ENCODE data around the gene MTMR2.

Gene MTMR2

DNA sequence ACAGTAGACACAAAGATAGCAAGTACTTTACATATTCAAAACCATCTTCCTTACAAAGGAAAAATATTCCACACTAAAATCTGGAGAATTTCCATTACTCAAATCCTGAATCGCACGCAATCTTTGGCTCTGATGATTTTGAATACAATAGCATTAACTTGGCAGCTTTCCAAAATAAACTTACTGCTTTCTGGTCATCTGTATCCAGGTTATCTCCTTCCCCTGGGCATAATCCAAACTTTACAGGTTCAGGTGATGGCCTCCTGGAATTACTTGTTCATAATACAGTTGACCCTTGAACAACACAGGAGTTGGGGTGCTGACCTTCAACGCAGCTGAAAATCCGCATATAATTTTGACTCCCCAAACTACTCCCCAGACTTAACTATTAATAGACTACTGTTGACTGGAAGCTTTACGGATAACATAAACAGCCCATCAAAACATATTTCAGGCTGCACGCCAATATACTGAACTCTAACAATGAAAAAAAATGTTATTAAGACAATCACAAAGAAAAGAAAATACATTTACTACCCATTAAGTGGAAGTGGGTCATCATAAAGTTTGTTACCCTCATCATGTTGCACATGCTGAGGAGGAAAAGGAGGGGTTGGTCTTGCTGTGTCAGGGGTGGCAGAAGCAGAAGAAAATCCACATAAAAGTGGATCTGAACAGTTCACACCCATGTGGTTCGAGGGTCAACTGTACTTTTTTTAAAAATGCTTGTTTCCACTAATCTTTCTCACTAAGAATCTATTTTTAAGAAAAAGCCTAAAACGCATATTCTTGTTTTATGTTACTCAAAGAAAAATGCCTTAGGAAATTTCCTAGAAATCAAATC, 6.5 kb downstream of the MTMR2 start:
- DNase-seq, result no peak

DNA sequence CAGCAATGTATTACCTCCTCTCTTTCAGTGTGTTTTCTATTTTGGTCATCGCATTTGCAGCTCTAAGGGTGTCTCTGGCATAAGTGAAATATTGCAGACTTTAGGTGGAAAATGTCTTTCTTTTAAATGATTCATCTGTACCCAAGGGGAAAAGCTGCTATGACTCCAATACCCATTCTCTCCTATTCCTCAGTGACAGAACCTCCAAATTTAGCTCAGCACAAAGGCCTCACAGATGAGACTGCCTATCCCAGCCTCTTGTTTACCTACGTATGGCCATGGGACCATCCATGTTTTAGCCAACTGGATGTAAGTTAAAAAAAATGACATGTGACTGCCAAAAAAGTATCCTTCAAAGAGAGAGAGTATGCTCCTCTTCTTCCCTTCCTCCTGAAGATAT, 7.9 kb downstream of the MTMR2 start:
- DNase-seq, result no peak

DNA sequence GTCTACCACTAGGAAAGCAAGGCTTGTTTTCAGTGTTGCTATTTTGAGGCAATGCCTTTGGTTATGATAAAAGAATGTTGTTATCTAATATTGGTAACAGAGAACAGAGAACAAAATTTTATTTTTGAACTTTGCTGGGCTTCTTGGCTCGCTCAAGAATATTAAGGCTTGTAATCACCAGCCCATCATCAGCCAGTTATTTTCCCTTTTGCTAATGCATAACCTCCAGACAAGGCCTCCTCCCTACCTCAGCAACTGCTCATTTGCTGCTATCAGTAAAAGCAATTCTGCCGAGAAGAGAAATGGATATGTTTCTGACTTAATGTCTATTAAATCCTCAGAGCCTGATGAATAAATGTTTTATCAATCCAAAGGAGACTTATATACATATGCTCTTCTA, 8.9 kb downstream of the MTMR2 start:
- DNase-seq, result no peak

DNA sequence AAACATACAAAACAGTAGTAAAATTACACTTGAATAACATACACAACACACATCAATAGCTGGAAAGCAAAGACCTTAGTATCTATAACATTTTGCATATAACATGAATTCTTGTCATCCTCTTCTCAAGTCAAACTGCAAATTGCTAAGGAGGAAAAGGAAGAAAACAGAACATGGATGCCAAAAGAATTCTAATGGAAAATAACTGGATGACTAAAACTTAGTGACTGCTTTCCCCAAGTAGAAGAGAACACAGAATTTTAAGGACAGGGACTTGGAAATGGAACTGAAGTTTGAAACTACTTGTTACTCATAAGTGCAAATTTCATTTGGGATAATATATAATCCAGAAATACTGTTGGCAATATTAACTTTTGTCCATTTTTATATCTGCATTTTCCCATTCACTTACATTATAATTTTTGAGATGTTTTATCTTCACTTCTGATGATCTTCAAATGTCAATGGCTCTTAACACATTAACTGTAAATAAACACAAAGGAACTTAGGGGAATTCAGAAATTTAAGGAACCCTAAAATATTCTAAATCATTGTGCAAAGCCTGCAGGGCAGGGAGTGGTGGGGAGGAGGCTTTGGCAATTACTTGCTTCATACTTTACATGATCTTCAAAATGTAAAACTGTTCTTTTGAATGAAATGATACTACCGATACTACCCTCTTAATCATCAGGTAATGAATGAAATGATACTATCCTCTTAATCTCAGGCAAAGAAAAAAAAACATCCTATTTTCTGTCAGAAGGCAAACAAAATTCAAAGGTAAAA, 9.9 kb downstream of the MTMR2 start:
- no peak for DNase-seq

DNA sequence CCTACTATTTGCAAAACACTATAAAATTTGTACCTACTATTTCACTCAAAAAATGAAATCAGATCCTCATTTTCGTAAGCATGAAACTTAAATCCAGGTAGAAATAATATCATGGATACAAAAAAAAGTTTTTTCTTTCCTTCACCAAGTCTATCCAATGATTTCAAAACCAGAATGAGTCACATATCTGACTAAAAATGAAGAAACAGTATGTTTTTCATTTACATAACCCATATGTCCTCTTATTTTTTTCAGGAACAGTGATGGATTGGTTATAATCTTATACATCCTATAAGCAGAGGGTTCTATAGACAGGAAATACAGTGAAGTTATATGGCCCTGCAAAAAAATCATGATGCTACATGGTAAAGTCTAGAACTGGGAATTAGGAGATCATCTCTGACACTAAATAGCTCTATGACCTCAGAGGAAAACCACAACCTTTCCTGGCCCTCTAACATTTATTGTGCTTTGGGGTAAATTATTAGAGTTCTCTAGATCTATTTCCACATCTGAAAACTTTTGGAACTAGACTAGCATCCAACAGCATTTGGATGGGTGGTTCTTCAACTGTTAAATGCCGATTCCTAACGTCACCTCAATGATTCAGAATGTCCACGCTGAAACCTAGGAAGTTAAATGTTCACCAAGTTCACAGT, 10.9 kb downstream of the MTMR2 start:
- DNase-seq, result no peak

DNA sequence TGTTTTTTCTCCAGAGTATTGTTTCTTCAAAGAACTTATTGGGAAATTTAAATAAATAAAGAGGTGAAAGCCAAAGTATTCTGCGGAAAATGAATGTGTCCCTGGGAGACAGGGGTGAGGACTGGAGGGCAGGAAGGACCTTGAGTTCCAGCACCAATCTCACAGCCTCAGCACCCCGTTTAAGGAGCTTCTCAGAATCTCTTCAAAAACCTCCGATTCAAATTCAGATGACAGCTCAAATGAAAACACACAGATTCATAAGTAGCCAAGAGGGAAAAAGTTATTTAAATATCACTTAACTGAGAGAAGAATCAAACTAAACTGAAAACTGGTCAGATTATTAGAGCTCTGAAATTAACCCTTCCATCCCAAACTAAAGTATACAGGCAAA, 12.5 kb downstream of the MTMR2 start:
- DNase-seq, result no peak

DNA sequence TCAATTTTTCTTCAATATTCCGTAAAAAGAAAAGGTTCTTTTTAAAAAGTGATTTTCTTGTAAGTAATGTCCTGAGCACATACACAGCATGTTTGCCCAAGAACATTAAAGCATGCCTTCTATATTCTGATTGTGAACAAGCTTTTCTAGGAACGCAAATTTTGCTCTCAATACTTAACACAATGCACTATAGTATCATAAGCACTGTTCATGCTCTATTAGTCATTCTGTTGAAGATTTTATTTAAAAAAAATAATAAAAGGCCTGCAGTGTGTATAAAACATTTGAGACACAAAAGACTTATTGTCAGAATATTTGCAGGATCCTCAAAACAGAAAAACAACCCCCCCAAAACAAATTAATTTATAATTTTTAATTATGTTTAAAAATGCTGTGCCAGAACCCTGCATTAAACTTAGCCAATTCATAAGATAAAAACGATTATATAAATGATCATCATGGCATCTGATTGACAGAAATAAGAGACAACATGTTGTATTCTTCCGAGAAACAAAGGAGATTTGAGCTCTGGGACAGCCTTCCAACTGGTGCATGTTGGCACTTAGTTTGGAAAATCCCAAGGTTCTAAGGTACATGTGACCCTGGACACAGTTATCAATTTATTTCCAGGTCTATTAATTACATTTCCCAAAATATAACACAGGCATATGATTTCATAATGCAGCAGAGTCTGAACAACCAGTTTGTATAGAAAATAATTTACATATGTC, 13.1 kb downstream of the MTMR2 start:
- no peak for DNase-seq

DNA sequence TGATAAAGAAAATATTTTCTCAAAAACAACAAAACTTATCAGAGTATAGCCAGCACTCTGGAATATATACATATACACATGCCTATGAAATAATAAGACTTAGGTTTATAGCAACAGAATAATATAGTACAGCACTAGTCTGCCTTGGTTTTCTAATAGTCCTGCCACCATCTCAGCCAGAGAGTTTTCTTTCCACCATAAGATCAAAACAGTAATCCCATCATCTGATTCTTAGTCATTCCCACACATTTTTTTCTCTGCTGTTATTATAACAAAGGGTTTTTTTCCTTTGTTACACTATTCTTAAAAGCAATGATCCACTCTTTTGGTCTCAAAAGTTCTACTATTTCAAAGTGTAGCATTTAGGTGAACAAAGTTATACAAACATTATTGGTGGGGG, 15.1 kb downstream of the MTMR2 start:
- no peak for DNase-seq

DNA sequence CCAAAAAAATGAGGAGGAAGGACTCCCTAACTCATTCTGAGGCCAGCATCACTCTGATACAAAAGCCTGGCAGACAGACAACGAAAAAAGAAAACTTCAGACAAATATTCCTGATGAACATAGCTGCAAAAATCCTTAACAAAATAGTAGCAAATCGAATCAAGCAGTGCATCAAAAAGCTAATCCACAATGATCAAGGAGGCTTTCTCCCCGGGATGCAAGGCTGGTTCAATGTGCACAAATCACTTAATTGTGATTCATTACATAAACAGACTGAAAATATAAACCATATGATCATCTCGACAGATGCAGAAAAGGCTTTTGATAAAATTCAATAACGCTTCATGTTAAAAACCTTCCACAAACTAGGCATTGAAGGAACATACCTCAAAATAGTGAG, 16.4 kb downstream of the MTMR2 start:
- no peak for DNase-seq

DNA sequence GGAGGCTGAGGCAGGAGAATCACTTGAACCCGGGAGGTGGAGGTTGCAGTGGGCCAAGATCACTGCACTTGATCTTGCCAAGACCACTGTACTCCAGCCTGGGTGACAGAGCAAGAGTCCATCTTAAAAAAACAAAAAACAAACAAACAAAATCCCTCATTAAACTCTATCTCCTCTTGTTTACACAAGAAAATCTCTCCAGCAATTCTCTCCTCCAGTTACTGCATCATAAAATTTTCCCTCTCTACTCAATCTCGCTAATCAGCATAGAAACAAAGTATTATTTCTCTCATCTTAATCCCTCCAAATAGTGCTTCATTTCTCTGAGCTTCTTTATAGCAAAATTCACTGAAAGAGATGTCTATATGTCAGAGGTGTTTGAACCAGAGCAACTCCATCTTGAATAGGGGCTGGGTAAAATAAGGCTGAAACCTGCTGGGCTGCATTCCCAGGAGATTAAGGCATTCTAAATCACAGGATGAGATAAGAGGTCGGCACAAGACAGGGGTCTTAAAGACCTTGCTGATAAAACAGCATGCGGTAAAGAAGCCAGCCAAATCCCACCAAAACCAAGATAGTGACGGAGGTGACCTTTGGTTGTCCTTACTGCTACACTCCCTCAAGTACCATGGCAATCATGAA, 19.8 kb downstream of the MTMR2 start:
- DNase-seq, result no peak

DNA sequence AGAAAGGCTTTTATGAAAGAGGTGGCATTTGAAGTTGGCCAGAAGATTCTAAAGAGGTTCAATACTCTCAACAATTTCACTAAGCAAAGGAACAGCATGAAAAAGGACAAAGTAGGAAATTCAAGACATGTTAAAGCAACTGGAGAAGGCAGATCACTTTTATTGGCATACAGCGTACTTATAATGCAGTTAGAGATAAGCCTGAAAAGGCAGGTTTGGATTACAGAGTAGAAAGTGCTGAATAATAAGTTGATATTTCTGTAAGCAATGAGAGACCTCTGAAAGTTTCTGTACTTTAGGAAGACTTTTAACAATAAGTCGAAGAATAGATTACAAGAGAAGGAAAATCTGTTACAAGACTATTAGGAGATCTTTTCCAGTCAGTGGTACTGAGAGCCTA, 25.1 kb downstream of the MTMR2 start:
- DNase-seq, result no peak

DNA sequence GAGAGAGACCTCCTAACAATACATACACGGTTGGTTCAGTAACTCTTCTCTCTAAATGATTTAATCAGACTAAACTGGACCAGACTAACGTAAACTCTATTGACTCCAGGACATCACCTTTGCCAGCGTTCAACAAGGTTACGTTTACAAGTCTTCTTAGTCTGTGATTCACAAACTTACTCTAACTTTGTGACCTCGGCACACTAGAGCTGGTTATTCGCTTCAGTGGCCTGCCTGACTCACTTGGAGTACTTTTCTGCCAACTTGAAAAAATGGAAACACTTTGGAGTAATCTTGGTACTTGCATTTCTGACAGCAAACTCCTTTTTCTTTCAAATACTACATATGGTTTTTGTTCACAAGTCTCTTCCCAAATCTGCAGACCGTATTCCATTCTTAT, 26.2 kb downstream of the MTMR2 start:
- DNase-seq, result no peak

DNA sequence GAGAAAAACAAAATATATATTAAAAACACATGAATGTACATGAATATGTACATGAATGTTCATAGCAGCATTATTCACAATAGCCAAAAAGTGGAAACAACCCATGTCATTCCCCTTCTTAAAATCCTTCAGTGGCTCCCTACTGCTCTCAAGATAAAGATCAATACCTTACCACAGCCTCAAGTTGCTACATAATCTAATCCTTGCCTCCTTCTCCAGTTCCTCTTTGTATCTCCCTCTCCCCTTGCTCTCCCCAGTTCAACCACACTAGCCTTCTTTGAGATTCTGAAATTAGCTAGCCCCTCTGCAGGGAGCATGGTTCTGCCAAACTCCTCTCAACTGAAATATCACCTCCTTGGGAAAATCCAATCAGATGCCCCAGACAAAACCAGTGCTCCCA, 28.1 kb downstream of the MTMR2 start:
- no peak for DNase-seq

DNA sequence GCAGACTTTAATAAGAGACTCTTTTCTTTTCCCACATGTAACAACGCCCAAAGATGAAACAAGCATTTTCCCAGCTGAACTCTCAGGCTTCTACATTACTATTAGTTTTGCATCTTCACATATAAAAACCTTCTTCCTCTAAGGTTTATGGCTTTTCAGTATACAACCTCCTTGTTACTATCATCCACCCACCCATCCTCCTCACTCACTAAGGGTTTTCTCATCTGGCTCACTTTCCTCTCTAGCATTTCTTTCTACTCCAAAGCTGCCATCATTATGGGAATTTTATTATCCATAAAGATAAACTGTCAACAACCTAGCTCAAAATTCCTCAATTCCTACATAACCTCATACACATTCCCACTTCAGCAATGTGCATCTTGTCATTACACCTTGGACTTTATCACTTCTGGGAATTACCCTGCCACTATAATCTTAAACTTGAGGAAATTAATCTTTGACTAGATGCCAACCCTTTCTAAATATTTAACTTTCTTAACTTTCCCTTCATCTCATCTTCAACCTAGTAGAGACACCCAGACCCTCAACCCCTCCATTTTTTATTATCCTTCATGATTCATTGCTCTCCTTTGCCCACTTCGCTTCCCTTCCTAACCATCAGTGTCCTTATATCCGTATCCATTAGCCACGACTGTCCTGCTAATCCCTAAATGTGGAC, 30.9 kb downstream of the MTMR2 start:
- DNase-seq, result no peak

DNA sequence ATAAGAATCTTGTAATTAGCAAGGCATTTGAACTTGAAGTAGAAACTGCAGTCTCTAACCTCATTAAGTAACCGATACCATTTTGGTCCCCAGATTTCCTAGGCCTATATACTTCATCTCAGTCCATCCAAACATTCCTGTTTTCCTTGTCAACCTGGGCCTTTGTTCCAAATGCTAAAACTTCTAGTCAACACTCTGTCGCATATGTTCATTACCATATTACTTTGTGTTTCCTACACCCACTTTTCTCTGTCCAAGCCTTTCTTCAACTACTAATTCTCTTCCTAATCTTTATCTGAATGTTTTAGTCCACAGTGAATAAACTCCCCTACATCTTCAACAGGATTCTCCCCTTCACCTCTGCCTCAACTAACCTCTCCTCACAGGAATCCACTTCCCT, 31.4 kb downstream of the MTMR2 start:
- no peak for DNase-seq

DNA sequence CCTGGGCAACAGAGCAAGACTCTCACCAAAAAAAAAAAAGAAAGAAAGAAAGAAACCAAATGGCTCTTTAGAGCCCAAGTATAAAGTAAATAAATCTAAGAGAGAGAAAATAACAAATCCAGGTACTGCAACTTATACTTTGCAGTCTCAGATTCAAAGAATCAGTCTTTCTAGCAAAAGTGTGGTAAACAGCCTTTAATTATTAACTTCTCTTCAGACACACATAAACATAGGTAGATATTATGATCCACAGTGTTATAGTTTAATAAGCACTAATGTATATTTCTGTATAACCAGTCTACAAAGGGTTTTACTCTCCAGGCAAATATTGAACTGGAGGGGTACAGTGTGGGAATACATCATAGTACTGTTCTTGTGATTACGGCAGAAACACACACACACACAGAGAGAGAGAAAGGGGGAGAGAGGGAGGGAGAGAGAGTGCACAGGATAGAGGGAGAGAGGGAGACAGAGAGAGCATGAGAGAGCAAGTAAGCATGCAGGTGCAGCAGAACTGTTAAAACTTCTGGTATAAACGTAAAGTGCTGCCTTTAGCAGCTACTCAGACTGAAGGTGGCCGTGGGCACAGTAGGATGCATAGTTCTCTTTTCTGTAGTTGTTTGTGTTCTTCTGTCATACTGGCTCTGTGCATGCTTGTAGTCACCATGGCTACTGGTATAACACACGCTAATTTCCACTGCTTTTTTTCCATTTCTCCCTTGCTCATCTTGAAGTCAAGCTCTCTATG, 32.3 kb downstream of the MTMR2 start:
- DNase-seq, result no peak

DNA sequence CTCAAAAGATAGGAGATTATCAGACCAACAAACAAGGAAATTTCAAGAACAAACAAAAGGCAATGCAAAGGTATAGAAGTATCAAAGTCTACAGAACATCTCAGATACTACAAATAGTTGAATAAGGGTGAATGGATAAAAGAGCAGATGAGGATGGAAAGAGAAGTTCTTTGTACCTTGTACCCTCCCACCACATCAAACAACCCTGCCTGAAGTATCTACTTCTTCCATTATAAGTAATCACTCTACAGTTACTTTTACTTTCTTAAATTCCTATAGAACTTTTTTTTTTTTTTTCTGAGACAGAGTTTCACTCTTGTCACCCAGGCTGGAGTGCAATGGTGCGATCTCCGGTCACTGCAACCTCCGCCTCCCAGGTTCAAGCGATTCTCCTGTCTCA, 35.1 kb downstream of the MTMR2 start:
- no peak for DNase-seq

DNA sequence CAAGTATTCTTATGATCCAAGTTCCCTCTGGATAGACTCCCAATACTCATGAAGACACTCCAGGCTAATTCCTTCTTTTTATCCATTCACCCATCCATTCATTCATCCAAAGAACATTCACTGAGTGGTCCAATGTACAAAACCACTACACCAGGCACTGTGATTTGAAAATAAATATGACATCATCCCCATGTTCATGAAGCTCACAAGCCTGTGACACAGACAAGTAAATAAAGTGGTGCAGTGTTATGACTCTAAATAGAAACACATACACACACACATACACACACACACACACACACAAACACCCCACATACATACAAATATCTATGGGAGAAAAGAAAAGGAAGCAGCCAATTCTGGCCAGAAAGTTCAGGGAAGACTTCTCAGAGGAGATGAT, 35.5 kb downstream of the MTMR2 start:
- no peak for DNase-seq

DNA sequence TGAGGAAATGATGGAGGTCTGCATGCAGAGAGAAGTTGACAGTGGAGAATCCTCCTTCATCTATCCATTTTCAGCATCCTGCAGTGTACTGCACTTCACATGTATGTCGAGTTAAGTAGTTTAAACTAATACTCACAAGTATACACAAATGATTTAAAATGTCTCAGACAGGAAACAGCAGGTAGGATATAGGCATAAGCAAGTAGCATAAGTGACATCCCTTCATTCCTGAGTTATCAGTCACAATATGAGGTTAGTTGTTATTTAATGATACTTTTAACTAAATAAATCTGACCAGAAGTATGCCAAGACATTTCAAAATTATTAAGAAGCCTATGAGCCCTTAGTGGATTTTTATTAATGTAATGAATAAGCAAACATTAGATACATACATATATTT, 37.4 kb downstream of the MTMR2 start:
- no peak for DNase-seq

DNA sequence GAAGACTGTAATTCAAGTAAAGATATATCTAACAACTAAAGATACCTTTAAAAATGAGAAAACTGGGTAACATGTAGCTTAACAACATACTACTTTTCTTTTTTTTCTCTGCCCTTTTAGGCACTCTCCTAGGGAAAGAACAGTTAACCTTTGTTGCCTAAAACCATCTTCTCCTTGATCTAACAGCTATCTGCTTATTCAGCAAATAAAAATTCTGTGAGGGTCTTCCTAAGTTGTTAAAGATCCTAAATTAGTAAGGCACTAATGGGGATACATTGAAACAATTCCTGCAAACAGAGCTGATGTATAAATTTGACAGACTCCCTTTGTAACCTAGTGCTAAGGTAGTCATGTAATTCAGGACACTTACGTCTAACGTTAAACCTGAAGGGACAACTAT, 39.1 kb downstream of the MTMR2 start:
- no peak for DNase-seq

DNA sequence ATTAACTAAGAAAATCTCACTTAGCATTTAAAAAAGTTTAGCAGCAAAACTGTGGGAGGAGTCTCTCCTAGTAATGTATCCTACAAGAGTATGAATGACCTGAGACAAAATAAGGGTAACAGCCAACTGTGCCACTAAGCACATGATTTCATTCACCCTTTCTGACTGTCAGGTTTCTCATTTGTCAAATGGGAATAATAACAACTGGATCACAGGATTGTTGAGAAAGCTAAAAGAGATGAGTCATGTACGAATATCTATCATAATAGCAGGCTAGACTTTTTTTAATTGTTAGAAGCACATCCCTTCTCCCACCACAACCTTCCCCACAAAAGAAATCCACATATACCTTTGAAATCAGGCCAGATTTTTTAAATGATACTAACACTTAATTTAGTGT, 39.5 kb downstream of the MTMR2 start:
- DNase-seq, result no peak
